NCI-H345 treated with DMSO at 0.1 percent for 48 hours (cell line): ENCODE measurements around the gene STAT4.
"Not testable (repeated sequence)": the region's sequence is repeated elsewhere in the genome, so short reads cannot be mapped to it uniquely, and the experiment has no call there.

Experiments used
- DNase-seq: peaks from one replicate; lab custom pipeline; 2025; ENCODE audit not compliant: unreplicated experiment; lab: John Stamatoyannopoulos, UW

STAT4 gene

GRCh38 chr2:190997526-190998113 lies 153.2 kb downstream of the STAT4 start:
- no peak for DNase-seq

DNA sequence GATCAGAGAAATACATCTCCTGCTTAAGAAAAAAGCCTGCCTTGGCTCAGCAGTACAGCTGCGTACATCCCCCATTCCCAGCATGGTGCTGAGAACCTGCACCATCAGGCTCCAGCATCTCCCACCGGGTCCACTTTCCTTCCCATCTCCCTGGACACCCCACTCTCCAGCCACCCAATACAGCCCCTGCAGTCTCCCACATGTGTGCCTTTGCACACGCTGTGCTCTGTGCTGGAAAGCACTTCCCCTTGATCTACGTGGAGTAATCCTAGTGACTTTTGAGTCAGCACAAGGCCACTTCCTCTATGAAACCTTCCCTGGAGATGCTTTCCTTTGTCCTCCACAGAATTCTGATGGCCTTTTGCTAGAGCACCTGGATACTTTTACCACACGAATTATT lies 153.8 kb downstream of the STAT4 start:
- no peak for DNase-seq

- no peak for DNase-seq
These were observed 154.4 kb downstream of the STAT4 start for GRCh38 chr2:190996338-190996946.

GRCh38 chr2:190995315-190995714 lies 155.5 kb downstream of the STAT4 start:
- DNase-seq = not testable (repeated sequence)

GRCh38 chr2:190994148-190994547 lies 156.6 kb downstream of the STAT4 start:
- DNase-seq = no peak

DNA sequence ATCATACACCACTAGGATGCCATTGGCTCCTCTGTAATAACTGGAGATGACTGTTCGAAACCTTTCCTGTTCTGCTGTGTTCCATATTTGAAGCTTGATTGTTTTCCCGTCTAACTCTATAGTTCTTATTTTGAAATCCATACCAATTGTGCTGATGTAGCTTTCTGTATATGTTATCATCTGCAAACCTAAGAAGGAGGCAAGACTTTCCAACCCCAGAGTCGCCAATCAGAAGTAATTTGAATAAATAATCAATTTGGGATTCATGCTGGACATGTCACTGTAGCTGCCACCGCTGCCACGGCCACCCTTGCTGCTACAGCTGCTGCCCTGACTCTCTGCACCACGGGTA lies 157.5 kb downstream of the STAT4 start:
- DNase-seq = no peak

DNA sequence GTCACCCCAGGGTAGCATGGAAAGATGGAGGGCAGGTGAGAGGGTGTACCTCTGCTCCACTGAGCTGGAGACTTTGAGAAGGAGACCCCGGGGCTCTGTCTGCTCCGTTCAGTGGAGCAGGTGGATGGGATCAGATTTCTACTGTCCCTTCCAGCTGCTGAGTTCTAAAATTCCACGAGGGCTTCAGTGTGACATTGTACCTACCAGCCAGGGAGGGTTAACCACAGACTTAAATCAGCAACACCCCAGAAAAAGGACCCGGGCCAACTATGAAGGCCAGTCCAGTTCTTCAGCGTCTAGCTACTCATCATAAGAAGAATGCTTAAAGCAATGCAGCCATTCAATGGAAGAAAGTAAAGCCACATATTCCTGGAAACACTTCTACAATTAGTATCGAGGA lies 160.7 kb downstream of the STAT4 start:
- no peak for DNase-seq

GRCh38 chr2:190988910-190989309 lies 161.9 kb downstream of the STAT4 start:
- no peak for DNase-seq

GRCh38 chr2:190987938-190988337 lies 162.9 kb downstream of the STAT4 start:
- DNase-seq = no peak

GRCh38 chr2:190987116-190987515 lies 163.7 kb downstream of the STAT4 start:
- DNase-seq = no peak

- DNase-seq = no peak
These were observed 164.4 kb downstream of the STAT4 start for GRCh38 chr2:190986221-190986953.

DNA sequence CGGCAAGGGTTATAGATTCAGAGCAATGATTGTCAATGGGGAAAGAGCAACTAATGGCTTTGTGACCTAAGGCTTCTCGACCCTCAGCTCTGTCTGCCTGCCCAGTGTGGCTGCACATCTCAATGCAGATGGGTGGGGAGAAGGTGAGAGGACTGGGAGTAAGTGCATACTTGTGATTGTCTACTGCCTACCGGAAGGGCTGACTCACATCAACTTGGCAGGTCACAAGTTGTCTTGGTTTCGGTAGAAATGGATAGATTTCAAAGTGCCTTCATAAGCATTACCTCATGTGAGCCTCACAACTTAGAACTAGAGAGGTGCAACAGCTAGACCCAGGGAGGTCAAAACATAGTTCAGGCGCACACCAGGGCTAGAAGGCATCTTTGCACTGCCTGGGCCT lies 166.2 kb downstream of the STAT4 start:
- no peak for DNase-seq

- no peak for DNase-seq
These were observed 168.3 kb downstream of the STAT4 start for GRCh38 chr2:190982262-190983034.

- DNase-seq = no peak
These were observed 169.1 kb downstream of the STAT4 start for GRCh38 chr2:190981733-190982132.

GRCh38 chr2:190981333-190981732 lies 169.5 kb downstream of the STAT4 start:
- DNase-seq = no peak

DNA sequence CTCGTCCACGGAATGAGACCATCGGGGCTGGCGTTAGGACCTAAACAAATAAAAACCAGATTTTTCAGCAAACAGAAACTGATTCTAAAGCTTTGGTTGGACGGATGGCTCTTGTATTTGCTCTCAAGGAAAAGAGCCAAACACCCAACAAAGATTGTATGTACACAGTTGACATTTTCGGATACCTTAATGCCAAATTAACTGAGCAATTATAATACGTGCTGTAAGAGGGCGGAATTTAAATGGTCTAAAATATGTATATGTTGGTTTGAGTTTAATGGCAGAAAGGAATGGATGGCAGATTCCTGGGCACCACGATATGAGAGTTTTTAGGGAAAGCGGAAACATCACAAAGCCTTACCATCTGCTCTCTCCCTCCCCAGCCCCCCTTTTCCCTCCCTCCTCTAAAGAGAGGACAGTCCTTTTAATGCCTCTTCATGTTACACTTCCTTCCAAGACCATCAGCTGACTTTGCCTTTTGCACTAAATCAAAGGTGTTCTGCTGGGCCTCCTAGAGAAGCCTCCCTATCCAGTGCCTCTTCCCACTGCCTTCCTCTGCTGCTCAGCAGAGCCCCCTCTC lies 170.1 kb downstream of the STAT4 start:
- no peak for DNase-seq

- no peak for DNase-seq
These were observed 170.7 kb downstream of the STAT4 start for GRCh38 chr2:190979906-190980629.
